HCT116 (cell line): ENCODE data around the gene CLEC5A. TPM values are rescaled to one million over a fixed set of nuclear protein-coding genes. Genes with fewer than 3 reads are reported as not detected.

Experiments used
- ATAC-seq: fragments of 200-7000 bp; cut with Tn5 transposase; 2 replicates; pipeline ENCODE4 v1.9.1; 2020; ENCODE audit warnings: mild to moderate bottlenecking, moderate library complexity
- BruUV-seq: library from RNA; stranded (reverse); fragments of 400-500 nt; replicated peaks from 2 replicates; lab custom pipeline; 2021; lab: Mats Ljungman, UMichigan
- CTCF ChIA-PET: fragments of 300-600 bp; sonication (Branson Sonifier 250); formaldehyde crosslinking; loops from one replicate; lab custom pipeline; 2021; ENCODE audit warnings: antibody characterized with exemption; lab: Charles Lee
- POLR2A ChIA-PET: fragments of 300-600, 350-600 bp; sonication (Branson Sonifier 250); formaldehyde crosslinking; loops from one replicate; lab custom pipeline; 2021; ENCODE audit warnings: antibody characterized with exemption; lab: Charles Lee
- RAD21 ChIA-PET, 2 experiments: fragments of 300-600 bp; sonication (Branson Sonifier 250); formaldehyde crosslinking; loops; one replicate each; lab custom pipeline; 2023; ENCODE audit warnings: low total read pairs in 2 of 2; ENCODE audit not compliant: uncharacterized antibody in 2 of 2, unreplicated experiment in 2 of 2, low non-redundant PET in 1 of 2; lab: Charles Lee
- DNase-seq: peaks from one replicate; pipeline ENCODE4 v3.0.0-alpha.2; 2010; ENCODE audit warnings: low read depth, low spot score
- H2AFZ ChIP-seq: fragments of 200-600 bp; shearing (Covaris generic), sonication (generic); 2 replicates; pipeline ENCODE4 v1.6.1; 2017; ENCODE audit warnings: low read depth, mixed run types, mixed read lengths, antibody characterized with exemption, low read length; ENCODE audit not compliant: poor library complexity, severe bottlenecking
- H3K27ac ChIP-seq: 2 replicates; pipeline ENCODE4 v1.5.1; 2012; ENCODE audit warnings: low read depth, low read length
- H3K27me3 ChIP-seq: fragments of 200-600 bp; sonication (generic); 2 replicates; pipeline ENCODE4 v1.6.1; 2016; ENCODE audit warnings: mixed run types, low read length, mixed read lengths; ENCODE audit not compliant: insufficient read depth
- H3K36me3 ChIP-seq, 2 experiments: fragments of 200-500 bp in 1 of 2; fragments of 200-600 bp in 1 of 2; sonication (Bioruptor generic) in 1 of 2; sonication (generic) in 1 of 2; 2 replicates each; pipeline versions ENCODE4 v1.5.1 to v1.6.1; 2014 to 2016; ENCODE audit warnings: low read length in 2 of 2, inconsistent platforms in 1 of 2, mixed read lengths in 1 of 2, mixed run types in 1 of 2; ENCODE audit not compliant: insufficient read depth in 2 of 2, control insufficient read depth in 1 of 2
- H3K4me1 ChIP-seq, 2 experiments: fragments of 200-600 bp in 1 of 2; sonication (generic) in 1 of 2; 2 replicates each; pipeline versions ENCODE4 v1.5.1 to v1.6.1; 2012 to 2017; ENCODE audit warnings: low read length in 2 of 2, inconsistent platforms in 1 of 2, mild to moderate bottlenecking in 1 of 2, mixed read lengths in 1 of 2, mixed run types in 1 of 2, moderate library complexity in 1 of 2; ENCODE audit not compliant: insufficient read depth in 2 of 2, control insufficient read depth in 1 of 2
- H3K4me2 ChIP-seq: fragments of 200-600 bp; sonication (generic); 2 replicates; pipeline ENCODE4 v1.6.1; 2017; ENCODE audit warnings: mixed run types, low read length, mixed read lengths
- H3K4me3 ChIP-seq, 2 experiments: fragments of 200-600 bp in 1 of 2; sonication (generic) in 1 of 2; replicated peaks in 1 of 2; 2 replicates each; pipeline ENCODE4 v1.5.1; 2011 to 2016; ENCODE audit warnings: low read length in 2 of 2, control low read depth in 1 of 2, low read depth in 1 of 2, mild to moderate bottlenecking in 1 of 2, mixed read lengths in 1 of 2, mixed run types in 1 of 2
- H3K79me2 ChIP-seq: fragments of 200-600 bp; sonication (generic); 2 replicates; pipeline ENCODE4 v1.6.1; 2017; ENCODE audit warnings: mild to moderate bottlenecking, mixed run types, low read length, moderate library complexity, mixed read lengths; ENCODE audit not compliant: insufficient read depth
- H3K9ac ChIP-seq: fragments of 200-600 bp; sonication (generic); 2 replicates; pipeline ENCODE4 v1.6.1; 2016; ENCODE audit warnings: low read length, mixed read lengths
- H3K9me2 ChIP-seq: fragments of 200-600 bp; sonication (generic), shearing (Covaris generic); 2 replicates; pipeline ENCODE4 v1.6.1; 2017; ENCODE audit warnings: mixed run types, mild to moderate bottlenecking, moderate library complexity; ENCODE audit not compliant: insufficient read depth
- H3K9me3 ChIP-seq, 2 experiments: fragments of 200-500 bp in 1 of 2; fragments of 200-600 bp in 1 of 2; sonication (Bioruptor generic) in 1 of 2; sonication (generic) in 1 of 2; 2 replicates each; pipeline ENCODE4 v1.6.1; 2014 to 2017; ENCODE audit warnings: low read length in 2 of 2, mixed read lengths in 2 of 2, inconsistent platforms in 1 of 2, low read depth in 1 of 2, mild to moderate bottlenecking in 1 of 2, mixed run types in 1 of 2, moderate library complexity in 1 of 2; ENCODE audit not compliant: control insufficient read depth in 1 of 2, insufficient read depth in 1 of 2
- H4K20me1 ChIP-seq: fragments of 200-600 bp; sonication (generic), shearing (Covaris generic); 2 replicates; pipeline ENCODE4 v1.6.1; 2017; ENCODE audit warnings: mixed run types, mild to moderate bottlenecking, moderate library complexity; ENCODE audit not compliant: insufficient read depth
- CBX3 ChIP-seq: IDR thresholded peaks from 2 replicates; pipeline ENCODE4 v1.6.1; 2012; ENCODE audit warnings: low read depth
- EGR1 ChIP-seq: IDR thresholded peaks from 2 replicates; pipeline ENCODE4 v1.6.1; 2012; ENCODE audit warnings: low read depth
- ELF1 ChIP-seq: IDR thresholded peaks from 2 replicates; pipeline ENCODE4 v1.6.1; 2012; ENCODE audit warnings: low read depth, borderline replicate concordance
- EZH2 ChIP-seq: fragments of 200-600 bp; sonication (generic); IDR thresholded peaks from 2 replicates; pipeline ENCODE4 v1.6.1; 2017; ENCODE audit warnings: antibody characterized with exemption, mixed run types
- EZH2phosphoT487 ChIP-seq: fragments of 200-600 bp; IDR thresholded peaks from 2 replicates; pipeline ENCODE4 v1.6.1; 2018; ENCODE audit warnings: antibody characterized with exemption, borderline replicate concordance
- JUND ChIP-seq: IDR thresholded peaks from 2 replicates; pipeline ENCODE4 v1.6.1; 2012
- POLR2A ChIP-seq: IDR thresholded peaks from 2 replicates; pipeline ENCODE4 v1.7.0; 2011; ENCODE audit warnings: borderline replicate concordance; ENCODE audit not compliant: insufficient read depth, insufficient read length; ENCODE audit errors: extremely low read depth
- POLR2AphosphoS5 ChIP-seq: IDR thresholded peaks from 2 replicates; pipeline ENCODE4 v1.6.1; 2011; ENCODE audit warnings: mild to moderate bottlenecking, low read depth, low read length, moderate library complexity
- SP1 ChIP-seq: IDR thresholded peaks from 2 replicates; pipeline ENCODE4 v1.6.1; 2012; ENCODE audit warnings: low read depth
- TCF7L2 ChIP-seq: IDR thresholded peaks from 2 replicates; pipeline ENCODE4 v1.7.0; 2011; ENCODE audit warnings: borderline replicate concordance, inconsistent platforms; ENCODE audit not compliant: insufficient read depth, insufficient read length; ENCODE audit errors: extremely low read depth
- YY1 ChIP-seq: IDR thresholded peaks from 2 replicates; pipeline ENCODE4 v1.6.1; 2011; ENCODE audit warnings: low read length, low read depth, moderate library complexity, mild to moderate bottlenecking; ENCODE audit not compliant: insufficient replicate concordance; ENCODE audit errors: extremely low read depth
- ZFX ChIP-seq: fragments of 450-650 bp; IDR thresholded peaks from 2 replicates; pipeline ENCODE4 v1.6.1; 2017
- ZNF274 ChIP-seq: fragments of 200-500 bp; sonication (Bioruptor generic); IDR thresholded peaks from 2 replicates; pipeline ENCODE4 v1.6.1; 2014; ENCODE audit warnings: mild to moderate bottlenecking, low read depth, low read length, inconsistent platforms
- intact Hi-C: fragments of 100-400 bp; cut with micrococcal nuclease; formaldehyde crosslinking; loops from 2 replicates; pipeline ENCODE4 v1.10.0; 2022
- total RNA-seq: library from RNA; stranded (reverse); gene quantifications from one replicate; pipeline ENCODE4 v1.2.1, GENCODE V29; 2021; ENCODE audit not compliant: unreplicated experiment
- TF ChIP-seq, protein P1 (sequence below): IDR thresholded peaks from 2 replicates; pipeline ENCODE4 v1.6.1; 2012; ENCODE audit warnings: low read depth
- TF ChIP-seq, protein P2 (sequence below): IDR thresholded peaks from 2 replicates; pipeline ENCODE4 v1.6.1; 2012
- TF ChIP-seq, protein P3 (sequence below): IDR thresholded peaks from 2 replicates; pipeline ENCODE4 v1.6.1; 2012

The CLEC5A gene
- total RNA-seq, 1 experiment from 2014 or later, result 0.32 TPM

DNA sequence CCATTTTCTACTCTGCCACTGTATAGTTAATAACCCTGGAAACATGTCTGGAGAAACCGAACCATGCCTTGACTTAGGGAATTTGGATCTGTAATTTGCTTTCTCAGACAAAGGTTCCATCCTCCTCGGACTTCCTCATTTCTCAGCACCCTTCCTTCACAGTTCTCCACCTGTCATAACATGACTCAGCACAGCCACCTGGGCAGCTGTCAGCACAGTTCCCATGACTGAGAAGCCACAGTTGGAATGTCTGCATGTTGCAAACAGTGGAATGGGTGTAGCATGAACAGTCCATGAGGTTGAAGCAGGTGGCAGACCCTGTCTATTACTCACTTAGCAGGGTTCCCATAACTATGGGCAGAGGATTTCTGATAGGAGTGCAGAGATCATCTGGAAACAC lies 31.2 kb downstream of the CLEC5A start:
- CTCF ChIA-PET, result no interaction called here
- intact Hi-C loops, result no loop called here
- Histone ChIP-seq H3K27ac (no peak overlapping the region), H3K79me2 (no peaks in the 10 kb centered on the region), H4K20me1 (no peaks in the 10 kb centered on the region), H3K4me1 (no peaks in the 10 kb centered on the region), H3K27me3 (no peaks in the 10 kb centered on the region), H3K36me3 (no peaks in the 10 kb centered on the region), H2AFZ (no peak overlapping the region), H3K9me3 (no peaks in the 10 kb centered on the region), H3K9me2 (no peaks in the 10 kb centered on the region), H3K9ac (no peak overlapping the region), H3K4me2 (no peak overlapping the region), H3K4me3 (no peak overlapping the region)
- BruUV-seq, result no TSS peak
- DNase-seq, result no peak
- peak; percentile 52; the same call in 1 of the 2 replicates for ATAC-seq
- POLR2A ChIA-PET, result no interaction called here
- TF ChIP-seq, protein P1, sequence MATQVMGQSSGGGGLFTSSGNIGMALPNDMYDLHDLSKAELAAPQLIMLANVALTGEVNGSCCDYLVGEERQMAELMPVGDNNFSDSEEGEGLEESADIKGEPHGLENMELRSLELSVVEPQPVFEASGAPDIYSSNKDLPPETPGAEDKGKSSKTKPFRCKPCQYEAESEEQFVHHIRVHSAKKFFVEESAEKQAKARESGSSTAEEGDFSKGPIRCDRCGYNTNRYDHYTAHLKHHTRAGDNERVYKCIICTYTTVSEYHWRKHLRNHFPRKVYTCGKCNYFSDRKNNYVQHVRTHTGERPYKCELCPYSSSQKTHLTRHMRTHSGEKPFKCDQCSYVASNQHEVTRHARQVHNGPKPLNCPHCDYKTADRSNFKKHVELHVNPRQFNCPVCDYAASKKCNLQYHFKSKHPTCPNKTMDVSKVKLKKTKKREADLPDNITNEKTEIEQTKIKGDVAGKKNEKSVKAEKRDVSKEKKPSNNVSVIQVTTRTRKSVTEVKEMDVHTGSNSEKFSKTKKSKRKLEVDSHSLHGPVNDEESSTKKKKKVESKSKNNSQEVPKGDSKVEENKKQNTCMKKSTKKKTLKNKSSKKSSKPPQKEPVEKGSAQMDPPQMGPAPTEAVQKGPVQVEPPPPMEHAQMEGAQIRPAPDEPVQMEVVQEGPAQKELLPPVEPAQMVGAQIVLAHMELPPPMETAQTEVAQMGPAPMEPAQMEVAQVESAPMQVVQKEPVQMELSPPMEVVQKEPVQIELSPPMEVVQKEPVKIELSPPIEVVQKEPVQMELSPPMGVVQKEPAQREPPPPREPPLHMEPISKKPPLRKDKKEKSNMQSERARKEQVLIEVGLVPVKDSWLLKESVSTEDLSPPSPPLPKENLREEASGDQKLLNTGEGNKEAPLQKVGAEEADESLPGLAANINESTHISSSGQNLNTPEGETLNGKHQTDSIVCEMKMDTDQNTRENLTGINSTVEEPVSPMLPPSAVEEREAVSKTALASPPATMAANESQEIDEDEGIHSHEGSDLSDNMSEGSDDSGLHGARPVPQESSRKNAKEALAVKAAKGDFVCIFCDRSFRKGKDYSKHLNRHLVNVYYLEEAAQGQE, result no peak
- TF ChIP-seq, protein P2, sequence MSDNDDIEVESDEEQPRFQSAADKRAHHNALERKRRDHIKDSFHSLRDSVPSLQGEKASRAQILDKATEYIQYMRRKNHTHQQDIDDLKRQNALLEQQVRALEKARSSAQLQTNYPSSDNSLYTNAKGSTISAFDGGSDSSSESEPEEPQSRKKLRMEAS, result 0 out of 2 replicates have a peak, but pooled peaks have one; percentile 23
- RAD21 ChIA-PET, result no interaction called here

DNA sequence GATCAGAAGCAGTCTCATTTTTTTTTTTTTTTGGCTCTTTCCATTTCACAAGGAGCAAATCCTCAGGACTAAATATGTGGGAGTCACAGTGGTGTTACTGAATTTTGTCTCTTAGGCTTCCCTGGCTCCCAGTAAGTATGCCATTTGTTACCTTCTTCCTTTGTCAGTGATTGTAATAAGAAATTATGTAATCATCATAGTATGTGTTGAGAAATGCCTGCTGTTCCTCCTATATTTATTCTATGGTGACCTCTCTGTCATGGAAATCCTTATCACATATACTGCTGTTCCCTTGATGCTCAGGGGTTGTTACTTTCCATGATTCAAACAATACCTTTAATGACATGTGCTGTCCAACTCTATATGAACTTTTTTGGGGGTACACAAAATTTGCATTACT lies 35.4 kb downstream of the CLEC5A start:
- ChIA-PET RAD21 (no interaction called here), POLR2A (no interaction called here), CTCF (no interaction called here)
- no peak overlapping the region for H3K9ac ChIP-seq
- no peaks in the 10 kb centered on the region for H3K9me3 ChIP-seq
- intact Hi-C loops, result no loop called here
- H3K36me3 ChIP-seq, result no peaks in the 10 kb centered on the region
- H3K27ac ChIP-seq, result no peak overlapping the region
- H3K4me1 ChIP-seq, result no peaks in the 10 kb centered on the region
- H2AFZ ChIP-seq, result no peak overlapping the region
- no peaks in the 10 kb centered on the region for H3K27me3 ChIP-seq
- no peak for DNase-seq
- no peak for ATAC-seq
- H3K79me2 ChIP-seq, result no peaks in the 10 kb centered on the region
- no peak overlapping the region for H3K4me3 ChIP-seq
- no TSS peak for BruUV-seq
- no peaks in the 10 kb centered on the region for H3K9me2 ChIP-seq
- H4K20me1 ChIP-seq, result no peaks in the 10 kb centered on the region
- H3K4me2 ChIP-seq, result no peak overlapping the region
- TF ChIP-seq SP1 (no peak), ELF1 (no peak), TCF7L2 (no peak), EZH2phosphoT487 (no peak), ZNF274 (no peak), ZFX (no peak), EGR1 (no peak), JUND (no peak), CBX3 (no peak), POLR2A (no peak), YY1 (no peak), POLR2AphosphoS5 (no peak), EZH2 (no peak)
- TF ChIP-seq, protein P2, result no peak
- TF ChIP-seq, protein P3, sequence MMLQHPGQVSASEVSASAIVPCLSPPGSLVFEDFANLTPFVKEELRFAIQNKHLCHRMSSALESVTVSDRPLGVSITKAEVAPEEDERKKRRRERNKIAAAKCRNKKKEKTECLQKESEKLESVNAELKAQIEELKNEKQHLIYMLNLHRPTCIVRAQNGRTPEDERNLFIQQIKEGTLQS, result no peak
